GM21619 (cell line): ENCODE data around the gene ASXL3.
A peak's percentile ranks its signal among the peaks of the same experiment; 100 is the strongest.

ENCODE experiments used
- ATAC-seq: cut with Tn5 transposase; IDR thresholded peaks from one replicate; pipeline ENCODE4 v1.9.1; 2021; ENCODE audit not compliant: unreplicated experiment

The ASXL3 gene

DNA sequence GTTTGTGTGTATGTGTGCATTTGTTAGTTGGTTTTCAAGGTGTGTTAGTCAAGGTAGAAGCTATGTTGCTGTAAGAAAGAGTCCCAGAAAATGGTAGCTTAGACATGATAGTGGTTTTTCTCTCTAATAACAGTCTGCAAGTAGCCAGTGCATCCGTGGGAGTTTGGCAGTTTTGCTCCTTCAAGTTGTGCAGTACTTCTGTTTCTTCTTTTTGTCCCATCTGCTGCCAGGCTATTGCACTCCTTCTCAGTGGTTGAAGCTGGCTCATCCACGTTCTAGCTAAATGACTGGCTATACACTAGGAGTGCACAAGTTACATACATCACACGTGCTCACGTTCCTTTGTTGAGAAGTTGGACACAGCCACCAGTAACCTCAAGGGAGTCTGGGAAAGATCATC lies 134.7 kb downstream of the ASXL3 start:
- no peak for ATAC-seq

DNA sequence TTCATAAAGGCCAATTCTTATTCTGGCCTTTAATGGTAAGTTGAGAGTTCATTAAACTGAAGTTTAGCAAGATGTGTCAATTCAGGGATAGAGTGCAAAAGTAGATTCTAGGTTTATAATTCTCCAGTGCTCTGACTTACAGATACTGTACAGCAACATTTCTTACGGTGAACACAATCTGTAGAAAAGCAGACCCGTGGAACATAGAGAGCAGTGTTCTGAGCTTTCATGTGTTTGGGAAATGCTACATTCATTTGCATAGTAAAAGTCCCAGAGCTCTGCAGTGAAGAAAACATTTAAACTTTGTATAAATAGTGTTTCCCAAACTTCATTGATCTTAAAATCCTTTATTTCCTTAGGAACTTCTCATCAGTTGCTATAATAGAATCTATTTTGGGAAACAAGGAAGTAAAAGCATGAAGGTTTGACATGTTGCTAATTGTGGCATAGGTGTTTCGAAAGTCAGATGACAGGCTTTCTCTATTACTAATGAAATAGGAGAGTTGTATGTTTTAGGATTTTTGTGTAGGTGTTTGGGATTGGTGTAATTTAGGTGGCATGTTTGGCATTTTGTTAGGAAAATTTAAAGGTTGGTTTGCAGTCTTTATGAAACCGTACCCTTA lies 138.2 kb downstream of the ASXL3 start:
- ATAC-seq: no peak

DNA sequence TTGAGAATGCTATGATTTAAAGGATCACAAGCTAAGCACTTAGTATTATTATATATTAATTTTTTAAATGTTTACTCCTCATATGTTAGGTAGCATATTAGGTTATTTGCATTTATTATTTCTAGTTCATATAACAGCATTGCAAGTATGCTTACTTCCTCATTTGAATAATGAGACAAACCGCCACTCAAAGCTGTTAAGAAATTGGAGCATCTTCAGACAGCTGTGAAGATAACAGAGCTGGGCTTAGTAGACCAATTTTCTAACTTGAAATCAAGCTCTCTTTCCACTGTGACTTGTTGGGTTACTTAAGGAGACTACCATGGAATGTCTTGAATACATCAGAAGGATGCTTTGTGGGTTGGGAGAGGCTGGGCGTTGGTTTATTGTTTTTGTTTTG lies 139.3 kb downstream of the ASXL3 start:
- ATAC-seq: no peak

DNA sequence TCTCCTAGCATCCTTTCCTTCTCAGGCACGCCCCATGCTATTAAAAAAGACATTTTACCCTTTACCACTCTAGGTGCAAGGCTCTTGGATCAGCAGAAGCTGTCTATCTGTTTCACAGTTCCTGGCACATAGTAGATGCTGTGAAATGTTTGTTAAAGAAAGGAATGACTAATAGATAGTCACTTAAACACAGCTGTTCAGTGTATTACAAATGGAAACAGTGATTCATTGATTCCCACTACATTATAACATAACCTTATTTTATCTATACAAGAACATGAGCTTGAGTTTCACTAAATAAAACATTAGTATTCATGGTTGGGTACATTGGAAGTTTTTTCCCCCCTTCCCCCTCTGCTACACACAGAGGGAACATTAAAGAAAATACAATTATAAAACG lies 142.1 kb downstream of the ASXL3 start:
- no peak for ATAC-seq

DNA sequence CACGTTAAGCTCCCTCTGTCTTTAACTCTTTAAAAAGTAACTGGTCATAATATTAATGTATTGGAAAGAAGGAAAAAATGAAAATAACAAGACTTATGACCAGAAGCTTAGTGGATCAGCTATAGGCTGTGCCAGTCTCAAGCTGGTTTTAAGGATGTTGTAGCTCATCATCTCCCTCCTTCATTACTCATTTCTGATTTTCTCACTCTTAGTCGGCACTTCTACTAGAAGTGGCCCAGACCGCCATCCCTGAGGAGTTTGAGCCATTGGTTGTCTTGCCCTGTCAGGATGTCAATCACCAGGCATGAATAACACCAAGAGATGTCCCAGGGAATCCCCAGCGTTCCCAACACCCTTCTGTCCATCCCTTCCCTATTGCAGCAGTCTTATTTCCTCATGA lies 151.5 kb downstream of the ASXL3 start:
- peak; percentile 58 for ATAC-seq

DNA sequence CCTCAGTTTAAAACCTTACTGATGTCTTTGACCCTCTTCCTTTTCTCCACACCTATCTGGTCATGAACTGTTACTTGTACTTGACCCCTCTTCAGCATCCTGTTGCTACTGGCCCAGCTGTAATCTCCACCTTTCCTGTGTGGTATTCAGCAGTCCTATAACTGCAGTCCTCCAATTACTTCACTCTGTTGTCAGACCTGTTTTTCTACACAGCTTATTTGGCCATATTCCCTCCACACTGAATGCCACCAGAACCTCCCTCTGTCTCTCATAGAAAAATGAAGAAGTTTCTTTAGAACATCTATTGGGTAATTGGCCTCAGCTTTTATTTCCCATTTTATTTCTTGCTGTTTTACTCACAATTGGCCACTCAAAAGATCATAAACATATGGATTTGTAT lies 155.4 kb downstream of the ASXL3 start:
- no peak for ATAC-seq

DNA sequence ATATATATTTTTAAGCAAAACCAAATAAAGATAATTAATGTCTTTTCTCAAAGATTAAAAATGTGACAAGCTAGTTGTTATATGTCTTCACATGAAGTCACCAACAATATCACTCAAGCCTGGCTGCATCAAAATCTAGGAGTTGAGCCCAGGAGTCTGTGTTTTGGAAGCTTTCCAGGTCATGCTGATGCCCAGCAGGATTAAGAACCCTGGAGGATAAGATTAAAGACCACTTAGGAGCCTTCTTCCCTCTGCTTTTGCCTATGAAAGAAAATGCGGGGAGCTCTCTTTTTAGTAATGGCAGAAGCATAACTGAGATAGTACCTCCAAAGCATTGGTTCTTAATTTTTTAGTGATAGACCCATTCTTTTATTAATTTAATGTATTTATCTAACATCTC lies 157.4 kb downstream of the ASXL3 start:
- ATAC-seq: no peak

DNA sequence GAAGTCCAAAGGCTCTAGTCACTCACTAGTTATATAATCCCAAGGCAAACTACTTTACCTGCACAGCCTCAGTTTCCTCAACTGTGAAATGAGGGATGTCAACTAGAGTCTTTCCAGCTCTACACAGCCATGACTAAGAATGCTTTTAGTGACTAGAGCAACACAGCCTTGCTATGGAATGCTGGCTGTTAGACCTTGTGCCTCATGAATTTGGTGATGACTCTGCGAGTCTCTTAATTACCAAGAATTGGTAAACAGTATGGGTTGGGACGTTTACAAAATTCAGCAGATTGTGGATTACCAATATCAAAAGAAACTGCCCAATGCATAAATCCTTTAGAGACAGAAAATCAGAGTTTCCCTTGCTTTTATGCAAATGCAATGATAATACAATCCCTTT lies 163.7 kb downstream of the ASXL3 start:
- ATAC-seq: no peak

DNA sequence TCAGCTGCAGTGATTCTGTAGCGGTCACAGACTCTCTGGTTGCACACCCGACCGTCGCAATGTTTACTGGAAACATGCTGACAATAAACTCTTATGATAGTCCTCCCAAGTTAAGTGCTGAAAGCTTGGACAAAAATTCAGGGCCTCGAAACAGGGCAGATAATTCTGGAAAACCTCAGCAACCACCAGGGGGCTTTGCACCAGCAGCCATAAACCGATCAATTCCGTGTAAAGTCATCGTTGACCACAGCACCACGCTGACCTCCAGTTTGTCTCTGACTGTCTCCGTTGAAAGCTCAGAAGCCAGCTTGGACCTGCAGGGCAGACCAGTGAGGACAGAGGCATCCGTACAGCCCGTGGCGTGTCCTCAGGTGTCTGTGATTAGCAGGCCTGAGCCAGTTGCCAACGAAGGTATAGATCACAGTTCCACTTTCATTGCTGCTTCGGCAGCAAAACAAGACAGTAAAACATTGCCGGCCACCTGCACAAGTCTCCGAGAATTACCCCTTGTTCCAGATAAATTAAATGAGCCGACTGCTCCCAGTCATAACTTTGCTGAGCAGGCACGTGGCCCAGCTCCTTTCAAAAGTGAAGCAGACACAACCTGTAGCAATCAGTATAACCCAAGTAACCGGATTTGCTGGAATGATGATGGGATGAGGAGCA lies 166.1 kb downstream of the ASXL3 start:
- ATAC-seq: no peak

DNA sequence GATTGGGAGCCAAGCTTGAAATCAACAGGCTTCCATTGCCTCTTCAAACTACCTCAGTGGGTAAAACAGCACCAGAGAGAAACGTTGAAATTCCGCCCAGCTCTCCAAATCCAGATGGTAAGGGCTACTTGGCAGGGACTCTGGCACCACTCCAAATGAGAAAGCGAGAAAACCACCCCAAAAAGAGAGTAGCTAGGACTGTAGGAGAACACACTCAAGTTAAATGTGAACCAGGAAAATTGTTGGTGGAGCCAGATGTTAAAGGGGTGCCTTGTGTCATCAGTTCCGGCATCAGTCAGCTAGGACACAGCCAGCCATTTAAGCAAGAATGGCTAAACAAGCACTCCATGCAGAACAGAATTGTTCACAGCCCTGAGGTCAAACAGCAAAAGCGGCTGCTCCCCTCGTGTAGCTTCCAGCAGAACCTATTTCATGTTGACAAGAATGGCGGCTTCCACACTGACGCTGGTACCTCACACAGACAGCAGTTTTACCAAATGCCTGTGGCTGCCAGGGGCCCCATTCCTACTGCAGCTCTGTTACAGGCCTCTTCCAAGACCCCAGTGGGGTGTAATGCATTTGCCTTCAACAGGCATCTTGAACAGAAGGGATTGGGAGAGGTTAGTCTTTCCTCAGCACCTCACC lies 167.3 kb downstream of the ASXL3 start:
- ATAC-seq: no peak

DNA sequence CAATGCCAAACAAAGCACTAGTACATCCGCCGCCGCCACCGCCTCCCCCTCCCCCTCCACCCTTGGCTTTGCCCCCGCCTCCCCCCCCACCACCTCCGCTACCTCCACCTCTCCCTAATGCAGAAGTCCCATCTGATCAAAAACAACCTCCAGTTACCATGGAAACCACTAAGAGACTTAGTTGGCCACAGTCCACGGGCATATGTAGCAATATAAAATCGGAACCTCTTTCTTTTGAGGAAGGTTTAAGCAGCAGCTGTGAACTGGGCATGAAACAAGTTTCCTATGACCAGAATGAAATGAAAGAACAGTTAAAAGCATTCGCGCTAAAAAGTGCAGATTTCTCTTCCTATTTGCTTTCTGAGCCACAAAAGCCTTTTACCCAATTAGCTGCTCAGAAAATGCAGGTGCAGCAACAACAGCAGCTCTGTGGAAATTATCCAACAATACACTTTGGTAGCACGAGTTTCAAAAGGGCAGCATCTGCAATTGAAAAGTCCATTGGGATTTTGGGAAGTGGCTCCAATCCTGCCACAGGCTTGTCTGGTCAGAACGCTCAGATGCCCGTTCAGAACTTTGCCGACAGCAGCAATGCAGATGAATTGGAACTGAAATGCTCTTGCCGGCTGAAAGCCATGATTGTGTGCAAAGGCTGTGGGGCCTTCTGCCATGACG lies 168.0 kb downstream of the ASXL3 start:
- no peak for ATAC-seq

DNA sequence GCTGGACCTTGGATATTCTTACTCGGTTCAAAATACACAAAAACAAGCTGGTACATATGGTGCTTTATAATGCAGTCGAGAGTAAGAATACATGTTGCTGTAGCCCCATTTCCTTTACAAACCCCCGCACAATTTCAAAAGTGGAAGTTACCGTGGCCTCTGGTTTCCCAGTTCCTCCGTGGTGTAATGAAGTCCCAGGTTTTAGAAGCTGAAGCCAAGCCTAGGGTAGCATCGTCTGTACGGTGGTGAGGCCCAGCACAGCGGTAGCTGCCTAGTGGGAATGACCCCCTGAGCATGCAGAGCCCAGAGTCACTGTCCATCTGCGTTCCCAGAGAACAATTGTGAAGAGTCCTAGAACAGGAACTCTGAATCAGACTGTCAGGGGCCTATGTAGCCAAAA lies 171.8 kb downstream of the ASXL3 start:
- no peak for ATAC-seq

DNA sequence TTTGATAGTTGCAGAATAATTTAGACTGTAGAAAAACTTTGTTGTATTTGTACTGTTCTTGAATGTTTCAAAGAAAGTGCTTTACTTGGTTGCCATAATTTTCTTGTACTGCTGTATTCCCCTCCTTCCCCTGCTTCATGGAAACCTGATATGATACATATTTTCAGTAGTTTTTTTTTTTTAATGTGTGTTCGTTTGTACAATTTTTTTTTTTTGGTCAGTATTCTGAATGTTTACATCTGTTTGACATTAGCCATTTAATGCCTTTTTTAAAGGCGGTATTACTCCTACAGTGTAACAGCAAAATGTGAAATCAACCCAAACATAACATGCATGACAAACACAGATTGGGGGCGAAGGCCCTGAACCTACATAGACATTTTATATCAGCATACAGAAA lies 172.3 kb downstream of the ASXL3 start:
- no peak for ATAC-seq

DNA sequence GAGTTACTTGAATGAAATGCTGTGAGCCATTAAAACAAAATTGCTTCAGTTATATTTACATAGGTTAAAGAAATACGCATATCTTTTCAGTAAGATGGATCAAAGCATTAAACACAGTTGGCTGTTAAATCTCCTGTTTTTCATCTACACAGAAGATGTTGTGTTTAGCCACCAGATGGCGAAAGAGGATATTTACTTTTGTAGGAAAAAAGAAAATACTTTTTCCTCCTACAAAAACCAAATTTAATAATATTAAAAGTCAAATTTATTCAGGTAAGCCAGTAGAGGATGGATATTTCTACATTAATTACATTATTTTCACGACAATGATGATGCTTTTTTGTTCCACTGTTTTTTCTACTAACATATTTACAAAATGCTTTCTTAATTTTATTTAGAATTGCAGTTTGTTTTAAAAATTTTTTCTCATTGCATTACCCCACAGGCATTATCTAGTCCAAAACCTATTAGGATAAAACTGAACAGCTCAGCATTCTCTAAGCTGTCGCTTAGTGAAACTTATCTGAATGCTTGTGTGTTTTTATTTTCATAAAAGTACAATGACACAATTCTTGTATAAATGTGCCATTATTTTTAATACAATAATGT lies 173.7 kb downstream of the ASXL3 start:
- no peak for ATAC-seq

DNA sequence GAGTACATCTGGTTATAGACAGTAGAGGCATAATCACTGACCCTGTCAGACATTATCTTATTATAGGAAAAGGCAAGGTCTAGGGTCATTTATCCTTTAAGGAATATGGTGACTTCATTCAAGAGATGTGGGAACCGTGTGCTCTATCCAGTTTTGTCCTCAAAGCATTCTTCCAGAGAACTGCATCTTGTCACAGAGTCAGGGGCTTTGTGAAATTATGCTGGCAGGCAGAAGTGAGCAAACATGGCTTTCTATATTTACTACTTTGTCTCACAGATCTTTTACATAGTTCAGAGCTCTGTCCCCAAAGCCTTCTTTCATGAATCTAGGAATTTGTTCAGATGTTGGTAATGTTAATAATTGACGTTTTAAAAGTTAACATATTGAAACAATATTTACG lies 177.4 kb downstream of the ASXL3 start:
- ATAC-seq: no peak

DNA sequence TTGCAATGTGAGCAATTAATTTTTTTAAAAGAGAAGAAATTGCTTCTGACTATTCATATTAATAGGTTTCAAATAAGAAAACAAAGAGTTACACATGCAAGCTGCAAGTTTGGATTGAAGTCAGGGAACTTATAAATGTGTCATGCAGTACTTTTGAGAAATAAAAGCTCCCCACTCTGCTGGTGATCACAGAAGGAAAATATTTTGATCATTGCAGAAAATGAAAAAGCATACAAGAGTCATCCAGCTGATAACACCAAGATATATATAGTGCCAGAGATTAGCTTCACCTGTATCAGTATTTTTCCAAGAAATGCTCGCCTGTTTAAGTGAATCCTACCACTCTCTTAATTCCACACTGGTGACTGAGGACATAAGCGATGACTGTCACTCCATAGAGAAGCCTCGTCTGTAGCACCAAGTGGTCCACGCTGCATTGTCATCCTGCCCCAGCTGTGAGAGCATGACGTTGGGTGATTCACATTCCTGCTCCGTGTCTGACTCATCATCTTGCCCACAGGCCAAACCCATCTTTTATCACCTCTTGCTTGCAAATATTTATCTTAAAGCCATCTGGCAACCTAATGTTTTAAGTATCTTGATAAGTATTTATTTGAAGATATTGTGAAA lies 178.0 kb downstream of the ASXL3 start:
- ATAC-seq: no peak

DNA sequence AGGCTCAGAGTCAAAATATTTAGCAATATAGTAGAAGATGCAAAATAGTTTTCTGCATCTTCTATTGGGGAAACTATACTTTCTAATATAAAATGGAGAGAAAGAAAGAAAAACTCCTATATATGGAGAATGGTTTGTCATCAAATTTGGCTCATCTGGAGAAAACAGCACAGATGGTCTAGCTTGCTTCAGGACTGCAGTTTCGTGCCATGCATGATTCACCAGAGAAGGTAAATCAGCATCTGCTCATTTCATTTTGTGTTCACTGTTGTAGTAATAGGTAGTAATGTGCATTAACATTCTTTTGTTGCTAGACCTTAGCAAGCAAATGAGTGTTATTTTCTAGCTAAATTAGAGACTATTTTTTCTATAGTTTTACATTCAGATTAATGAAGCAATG lies 179.0 kb downstream of the ASXL3 start:
- ATAC-seq: no peak

DNA sequence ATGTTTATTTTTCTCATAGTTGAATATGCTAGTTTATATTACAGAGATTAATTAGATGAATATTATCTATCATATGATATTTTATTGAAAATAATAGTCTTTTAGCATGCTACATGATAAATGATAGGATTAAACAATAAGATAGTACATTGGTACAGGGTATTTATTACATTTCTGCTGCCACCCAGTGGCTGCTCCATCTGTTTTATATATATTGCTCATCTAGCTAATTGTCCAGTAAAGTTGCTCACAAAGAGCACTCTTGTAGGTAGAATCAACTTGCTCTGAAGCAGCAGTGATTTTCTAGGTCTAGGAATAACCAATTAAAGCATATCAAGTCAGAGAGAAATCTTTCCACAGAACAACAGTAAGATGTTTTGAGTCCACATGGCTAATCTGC lies 183.3 kb downstream of the ASXL3 start:
- ATAC-seq: no peak

DNA sequence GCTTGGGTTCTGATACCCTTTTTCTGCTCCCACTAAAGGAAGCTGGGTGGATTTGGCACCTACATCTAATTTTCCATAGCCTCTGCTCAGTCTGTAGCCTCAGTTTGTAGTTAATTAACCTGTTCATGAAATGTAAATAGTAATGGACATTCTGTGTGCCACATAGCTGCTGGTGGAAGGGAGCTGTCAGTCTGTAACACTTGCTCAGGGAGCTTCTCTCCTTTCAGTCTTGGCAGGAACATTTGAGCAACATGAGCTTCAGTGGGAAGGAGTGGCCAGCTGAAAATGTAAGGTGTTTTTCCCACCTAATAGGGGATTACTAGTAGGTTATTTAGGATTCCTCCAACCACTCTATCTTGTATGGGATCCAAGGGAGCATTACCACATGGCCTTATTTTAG lies 203.4 kb downstream of the ASXL3 start:
- ATAC-seq: no peak
